ENCODE results near the gene AGBL3. TPM values are rescaled to one million over a fixed set of nuclear protein-coding genes. Genes with fewer than 3 reads are reported as not detected.

AGBL3 gene
- polyA plus RNA-seq, 3 donors, result 0.03 to 0.20 (median 0.12) TPM

GRCh38 chr7:134947831-134948230 is 38.5 kb upstream of the AGBL3 start:
- no peak for DNase-seq
- no peaks in the 10 kb centered on the region for H3K36me3 ChIP-seq (replicated peaks in 1 of 2; ENCODE audit: control insufficient read depth in 1 of 2, insufficient read depth in 2 of 2, low read length in 2 of 2)
- no peak for TF ChIP-seq CTCF (IDR thresholded peaks at IDR 0.05)
- no peaks in the 10 kb centered on the region for H3K27me3 ChIP-seq (ENCODE audit: control insufficient read depth in 2 of 2, insufficient read depth in 2 of 2, low read length in 2 of 2)
- no CpG with 5 or more reads among the region's 1 CpG for WGBS (ENCODE audit: insufficient coverage)
- no peaks in the 10 kb centered on the region for H3K4me1 ChIP-seq (ENCODE audit: control insufficient read depth in 1 of 2, insufficient read depth in 2 of 2, low read length in 2 of 2)
- no peaks in the 10 kb centered on the region for H3K36me3 Mint-ChIP-seq
- intact Hi-C loops (cut with micrococcal nuclease), result loop anchor here in 1 of 2 donors (10.0 kb wide), 1 partner anchor 513 kb away; no protein-coding TSS in a partner anchor
- H3K9me3 ChIP-seq (replicated peaks in 1 of 2; ENCODE audit: control insufficient read depth in 1 of 2, insufficient read depth in 1 of 2, low read length in 2 of 2), result no peaks in the 10 kb centered on the region
- H3K27ac ChIP-seq (ENCODE audit: low read depth in 1 of 2, low read length in 2 of 2), result no peak overlapping the region
- no peak overlapping the region for H3K4me3 ChIP-seq (replicated peaks in 1 of 3; ENCODE audit: low read depth in 2 of 3, low read length in 3 of 3)
- peaks cover 4% of the 10 kb centered on the region for H3K4me1 Mint-ChIP-seq
- H3K9me3 Mint-ChIP-seq, result peaks cover 0 to 2% (median 0%) of the 10 kb centered on the region in 7 donors
- no peak overlapping the region for H3K9ac ChIP-seq (ENCODE audit: insufficient read depth, low read length, poor library complexity, severe bottlenecking)
- no peak overlapping the region for H3K27ac Mint-ChIP-seq
- no peaks in the 10 kb centered on the region for H4K20me1 ChIP-seq (ENCODE audit: insufficient read depth, low read length)
- no peaks in the 10 kb centered on the region for H3K79me2 ChIP-seq (ENCODE audit: insufficient read depth, low read length)
- H3K4me2 ChIP-seq (replicated peaks; ENCODE audit: extremely low read depth, low read length, poor library complexity, severe bottlenecking), result no peak overlapping the region
- H3K27me3 Mint-ChIP-seq (ENCODE audit: low read depth in 3 of 3), result peaks cover 1 to 2% (median 2%) of the 10 kb centered on the region in 3 donors
- H2AFZ ChIP-seq (ENCODE audit: insufficient read depth, low read depth, low read length, poor library complexity, severe bottlenecking), result no peak overlapping the region
- H3K4me3 Mint-ChIP-seq, result no peak overlapping the region

DNA sequence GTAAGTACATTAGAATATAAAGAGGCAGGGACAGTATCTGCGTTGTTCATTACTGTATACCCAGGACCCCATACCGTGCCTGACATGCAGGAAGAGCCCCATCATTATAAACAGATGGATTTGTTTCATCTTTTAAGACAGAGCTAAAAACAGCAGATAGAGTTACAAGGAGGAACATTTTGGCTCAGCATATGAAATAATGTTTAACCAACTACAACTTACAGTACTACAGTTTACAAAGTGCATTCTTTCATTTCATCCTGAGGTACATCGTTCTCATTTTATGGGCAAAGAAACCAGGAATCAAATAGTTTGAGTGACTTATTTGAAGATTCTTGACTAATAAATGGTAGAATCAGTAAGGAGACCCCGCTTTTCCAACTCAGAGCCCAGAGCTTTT is 38.1 kb upstream of the AGBL3 start:
- no peak for TF ChIP-seq CTCF (IDR thresholded peaks at IDR 0.05)
- peaks cover 4% of the 10 kb centered on the region for H3K4me1 Mint-ChIP-seq
- Histone ChIP-seq H3K79me2 (ENCODE audit: insufficient read depth, low read length) (no peaks in the 10 kb centered on the region), H3K27ac (ENCODE audit: low read depth in 1 of 2, low read length in 2 of 2) (no peak overlapping the region), H3K4me1 (ENCODE audit: control insufficient read depth in 1 of 2, insufficient read depth in 2 of 2, low read length in 2 of 2) (no peaks in the 10 kb centered on the region), H3K9ac (ENCODE audit: insufficient read depth, low read length, poor library complexity, severe bottlenecking) (no peak overlapping the region), H2AFZ (ENCODE audit: insufficient read depth, low read depth, low read length, poor library complexity, severe bottlenecking) (no peak overlapping the region), H3K4me2 (replicated peaks; ENCODE audit: extremely low read depth, low read length, poor library complexity, severe bottlenecking) (no peak overlapping the region), H3K4me3 (replicated peaks in 1 of 3; ENCODE audit: low read depth in 2 of 3, low read length in 3 of 3) (no peak overlapping the region), H4K20me1 (ENCODE audit: insufficient read depth, low read length) (no peaks in the 10 kb centered on the region), H3K36me3 (replicated peaks in 1 of 2; ENCODE audit: control insufficient read depth in 1 of 2, insufficient read depth in 2 of 2, low read length in 2 of 2) (no peaks in the 10 kb centered on the region), H3K27me3 (ENCODE audit: control insufficient read depth in 2 of 2, insufficient read depth in 2 of 2, low read length in 2 of 2) (no peaks in the 10 kb centered on the region), H3K9me3 (replicated peaks in 1 of 2; ENCODE audit: control insufficient read depth in 1 of 2, insufficient read depth in 1 of 2, low read length in 2 of 2) (no peaks in the 10 kb centered on the region)
- H3K27me3 Mint-ChIP-seq (ENCODE audit: low read depth in 3 of 3), result peaks cover 1 to 2% (median 2%) of the 10 kb centered on the region in 3 donors
- peaks cover 0 to 2% (median 0%) of the 10 kb centered on the region in 7 donors for H3K9me3 Mint-ChIP-seq
- DNase-seq, result no peak
- intact Hi-C loops (cut with micrococcal nuclease), result loop anchor here in 1 of 2 donors (10.0 kb wide), 1 partner anchor 513 kb away; no protein-coding TSS in a partner anchor
- H3K27ac Mint-ChIP-seq, result no peak overlapping the region
- no peak overlapping the region for H3K4me3 Mint-ChIP-seq
- H3K36me3 Mint-ChIP-seq, result no peaks in the 10 kb centered on the region
- WGBS (ENCODE audit: insufficient coverage), result no CpG with 5 or more reads among the region's 4 CpGs
